HG02840 (cell line): ENCODE measurements around the gene AOPEP.

ENCODE experiments used
- ATAC-seq: cut with Tn5 transposase; IDR thresholded peaks from one replicate; pipeline ENCODE4 v1.9.1; 2021; ENCODE audit warnings: mild to moderate bottlenecking, moderate library complexity, moderate number of reproducible peaks; ENCODE audit not compliant: unreplicated experiment, low FRiP score

AOPEP gene

DNA sequence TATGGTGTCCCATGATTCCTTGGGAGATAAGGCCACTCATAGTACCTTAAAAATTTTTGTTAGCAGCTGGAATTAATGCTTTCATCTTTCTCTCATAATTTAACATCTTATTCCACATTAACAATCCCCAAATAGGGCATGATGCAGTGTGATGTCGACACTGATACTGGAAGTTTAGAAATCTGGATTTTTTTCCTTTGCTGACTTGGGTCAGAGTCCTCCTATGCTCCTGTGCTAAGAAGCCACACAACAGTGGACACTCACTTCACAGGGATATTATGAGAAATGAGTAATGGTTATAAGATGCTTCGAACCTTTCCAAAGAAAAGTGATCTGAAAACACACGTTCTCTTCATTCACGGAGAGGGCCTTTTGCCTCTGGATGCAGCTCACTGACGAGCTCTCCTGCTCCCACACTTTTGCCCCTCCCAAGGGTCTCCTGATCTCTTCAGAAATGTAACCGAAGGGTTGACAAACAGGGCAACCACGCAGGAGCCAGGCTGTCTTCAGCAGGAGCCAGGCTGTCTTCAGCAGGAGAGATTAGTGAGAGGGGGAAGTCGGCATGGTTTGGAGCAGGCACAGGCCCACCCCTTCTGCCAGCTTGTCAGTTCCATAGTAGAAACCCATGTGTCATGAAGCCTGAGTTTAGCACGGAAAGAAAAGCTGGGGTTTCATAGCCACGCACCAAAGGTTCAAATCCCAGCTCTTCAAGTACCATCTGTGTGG is 247.8 kb downstream of the AOPEP start:
- no peak for ATAC-seq

DNA sequence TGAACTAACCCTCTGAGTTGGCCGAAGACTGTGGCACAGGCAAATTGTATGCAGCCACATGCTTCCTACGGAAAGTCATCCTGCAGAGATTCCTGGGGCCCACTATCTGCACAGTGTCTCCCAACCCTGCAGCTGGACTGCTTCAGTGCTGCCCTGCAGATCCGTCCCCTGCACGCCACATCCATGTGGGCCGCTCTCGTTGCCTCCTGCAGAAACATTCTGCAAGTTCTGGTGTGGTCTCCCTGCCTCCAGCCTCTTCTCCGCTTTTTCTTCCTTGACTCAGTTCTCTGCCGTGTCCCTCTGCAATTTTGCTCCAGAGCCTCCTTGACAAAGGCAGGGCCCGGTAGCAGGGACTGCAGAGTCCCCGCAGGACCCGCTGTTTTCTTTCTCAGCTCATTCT is 249.0 kb downstream of the AOPEP start:
- ATAC-seq, result no peak

DNA sequence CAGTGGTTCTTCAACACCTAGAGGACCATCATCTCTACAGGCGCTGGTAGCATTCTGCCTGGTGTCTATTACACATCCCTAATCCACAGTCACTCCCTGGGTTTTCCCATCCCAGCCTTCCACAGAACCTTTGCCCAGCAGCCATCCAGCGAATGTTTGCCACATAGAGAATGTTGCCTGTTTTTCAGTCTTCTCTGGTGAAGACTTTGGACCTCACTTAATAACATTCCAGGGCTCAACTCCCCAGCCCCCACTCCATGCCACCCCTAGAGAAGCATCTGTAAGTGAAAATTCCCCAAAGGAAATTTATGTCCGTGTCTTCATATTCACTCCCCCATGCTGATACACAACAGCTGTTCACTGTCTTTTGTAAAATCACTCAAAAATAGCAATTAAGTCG is 249.6 kb downstream of the AOPEP start:
- ATAC-seq, result no peak

DNA sequence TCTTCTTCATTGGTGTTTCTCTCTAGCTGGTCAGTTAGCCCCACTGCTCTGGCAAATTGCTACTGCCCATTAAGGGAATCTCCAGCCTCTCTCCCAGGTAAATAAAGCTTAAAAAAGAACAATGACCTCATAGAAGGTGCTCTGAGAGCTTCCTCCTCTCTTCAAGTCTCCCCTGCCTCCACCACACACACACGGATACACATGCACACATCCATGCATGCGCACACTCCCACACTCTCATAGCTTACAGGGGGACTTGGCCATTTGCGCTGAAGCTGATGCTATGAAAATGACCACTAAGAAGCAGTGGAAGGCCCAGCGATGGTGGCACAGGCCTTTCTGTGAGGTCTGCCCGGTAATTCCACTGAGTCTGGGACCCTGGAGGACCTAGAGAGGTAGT is 250.9 kb downstream of the AOPEP start:
- ATAC-seq, result no peak

DNA sequence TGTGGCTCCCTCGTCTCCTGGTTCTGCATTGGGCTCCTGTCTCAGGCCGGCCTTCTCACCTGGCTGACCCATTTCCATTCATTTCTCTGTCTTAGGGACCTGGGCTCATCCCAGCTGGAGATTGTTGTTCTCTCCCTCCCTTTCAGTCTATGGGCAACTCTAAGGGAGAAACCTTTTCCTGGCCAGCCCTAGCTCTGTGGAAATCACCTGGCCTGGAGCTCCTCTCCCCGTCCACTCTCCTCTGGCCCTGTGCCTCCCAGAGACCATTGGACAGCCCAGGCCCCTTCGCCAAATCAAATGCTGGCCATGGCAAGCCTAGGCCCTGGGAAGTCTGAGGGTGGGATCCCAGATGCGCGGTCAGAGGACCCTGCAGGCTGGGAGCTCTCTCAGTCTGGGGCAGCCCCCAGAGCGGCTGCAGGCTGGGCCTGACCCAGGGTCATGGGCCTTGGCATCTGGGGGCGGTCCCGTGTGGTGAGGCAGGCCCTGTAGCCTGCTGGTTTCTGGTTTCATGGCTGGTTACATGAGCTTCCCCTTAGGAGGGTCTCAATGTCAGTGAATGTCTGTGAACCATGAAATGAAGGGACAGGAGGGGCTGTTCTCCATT is 253.5 kb downstream of the AOPEP start:
- no peak for ATAC-seq

DNA sequence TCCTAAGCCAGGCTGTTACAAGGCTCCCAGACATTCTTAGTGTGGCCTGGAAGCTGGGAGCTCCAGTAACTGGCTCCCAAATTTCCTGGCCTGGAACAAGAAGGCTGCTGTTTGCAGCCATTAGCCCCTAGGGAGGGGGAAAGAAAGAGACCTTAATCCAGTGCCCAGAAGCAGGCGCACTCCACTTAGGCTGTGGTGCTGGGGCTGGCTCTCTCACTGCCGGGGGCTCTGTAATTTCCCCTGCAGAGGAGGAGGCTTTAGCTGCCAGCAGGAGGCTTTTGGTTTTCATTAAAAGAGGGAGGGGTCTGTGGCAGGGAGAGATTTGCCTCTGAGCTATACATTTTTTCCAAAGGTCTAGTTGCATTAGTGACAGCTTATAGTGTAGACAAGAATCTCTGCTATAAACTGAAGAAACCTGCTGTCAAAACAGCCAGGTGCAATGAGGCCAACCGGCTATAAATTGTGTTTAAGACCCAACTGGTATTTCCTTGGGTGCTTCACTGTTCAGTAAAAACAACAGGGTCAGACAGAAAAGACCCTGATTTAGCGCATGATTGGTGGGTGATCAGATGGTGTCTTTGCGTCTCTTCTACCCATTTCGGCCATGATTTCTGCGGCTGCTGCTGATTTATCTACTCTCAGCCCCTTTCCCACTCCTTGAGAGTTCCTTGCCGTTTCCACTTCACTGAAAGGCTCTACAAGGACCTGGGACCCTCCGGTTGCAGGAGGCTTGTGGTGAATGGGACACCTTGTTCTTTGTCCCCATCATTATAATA is 254.6 kb downstream of the AOPEP start:
- ATAC-seq, result no peak

DNA sequence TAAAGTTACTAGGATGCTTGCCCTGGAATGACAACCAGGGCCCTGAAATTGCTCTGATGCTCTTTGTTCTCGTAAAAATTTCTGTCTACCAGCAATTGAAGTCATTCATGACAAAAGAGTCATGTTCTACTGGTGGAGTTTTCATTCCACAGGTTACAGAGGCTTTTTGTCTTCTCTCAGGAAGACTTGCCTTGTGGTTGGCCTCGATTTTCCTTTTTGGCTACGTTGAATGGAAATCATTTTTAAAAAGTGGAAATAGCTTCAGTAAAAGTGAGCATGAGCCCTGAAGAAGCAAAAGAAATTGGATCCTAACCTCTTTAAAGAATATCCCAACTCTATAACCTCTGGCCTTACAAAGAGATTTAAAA is 255.2 kb downstream of the AOPEP start:
- no peak for ATAC-seq

DNA sequence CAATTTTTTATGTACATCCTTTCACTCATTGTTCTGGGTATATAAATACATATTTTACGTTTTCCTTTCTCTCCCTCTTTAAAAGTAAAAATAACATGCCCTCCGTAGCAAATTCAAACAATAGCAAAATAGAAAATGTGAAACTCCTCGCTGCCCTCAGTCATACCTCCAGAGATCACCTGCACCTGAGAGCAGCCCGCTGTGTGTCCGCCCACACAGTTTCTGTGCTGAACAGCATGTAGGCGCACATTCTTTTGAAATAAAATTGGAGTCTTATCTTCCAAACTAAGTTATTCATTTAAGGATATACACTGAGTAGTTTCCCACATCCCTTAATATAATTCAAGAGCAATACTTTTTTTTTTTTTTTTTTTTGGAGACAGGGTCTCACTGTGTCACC is 255.7 kb downstream of the AOPEP start:
- ATAC-seq, result no peak

DNA sequence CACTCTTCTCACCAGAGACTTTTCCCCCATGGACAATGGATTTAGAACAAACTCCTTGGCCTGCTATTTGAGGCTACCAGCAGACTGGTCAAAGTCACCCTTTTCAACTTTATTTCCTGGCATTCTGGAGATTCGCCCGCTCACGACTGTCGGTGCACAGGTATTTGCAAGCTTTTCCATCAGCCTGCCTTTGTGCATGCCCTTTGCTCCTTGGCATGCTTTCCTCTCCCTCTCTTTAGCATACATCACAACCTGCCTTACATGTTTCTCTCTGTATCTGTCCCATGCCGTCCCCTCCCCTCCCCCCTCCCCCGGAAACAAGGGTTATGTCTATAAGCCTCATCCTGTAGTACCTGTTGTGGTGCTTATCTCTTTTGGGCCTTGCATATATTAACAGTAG is 257.1 kb downstream of the AOPEP start:
- ATAC-seq, result no peak

DNA sequence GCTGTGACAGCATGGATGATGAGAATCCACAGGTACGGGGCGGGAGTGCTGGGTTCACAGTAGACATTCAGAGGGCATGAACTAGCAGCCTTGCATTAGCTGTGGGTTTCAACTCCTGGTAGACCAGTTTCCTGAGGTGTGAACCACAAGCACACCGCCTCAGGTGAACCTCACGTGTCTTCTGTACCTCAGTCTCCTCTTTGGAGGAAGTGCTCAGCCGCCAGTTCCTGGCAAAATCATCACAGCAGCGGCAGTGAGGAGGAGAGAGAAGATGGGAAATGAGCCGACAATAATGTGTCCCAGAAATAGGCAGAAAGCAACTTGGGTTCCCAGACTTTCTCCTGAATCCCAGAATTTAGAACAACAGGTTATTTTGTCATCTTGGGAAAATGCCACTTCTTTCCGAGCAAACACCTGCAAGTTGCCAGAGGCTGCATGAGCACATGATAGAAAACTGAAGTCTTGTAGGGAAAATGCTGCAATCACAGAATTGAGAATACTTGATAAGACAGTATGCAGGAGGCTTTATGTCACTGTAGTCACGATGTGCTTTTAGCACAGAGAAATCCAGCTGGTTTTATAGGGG is 258.5 kb downstream of the AOPEP start:
- ATAC-seq, result no peak

DNA sequence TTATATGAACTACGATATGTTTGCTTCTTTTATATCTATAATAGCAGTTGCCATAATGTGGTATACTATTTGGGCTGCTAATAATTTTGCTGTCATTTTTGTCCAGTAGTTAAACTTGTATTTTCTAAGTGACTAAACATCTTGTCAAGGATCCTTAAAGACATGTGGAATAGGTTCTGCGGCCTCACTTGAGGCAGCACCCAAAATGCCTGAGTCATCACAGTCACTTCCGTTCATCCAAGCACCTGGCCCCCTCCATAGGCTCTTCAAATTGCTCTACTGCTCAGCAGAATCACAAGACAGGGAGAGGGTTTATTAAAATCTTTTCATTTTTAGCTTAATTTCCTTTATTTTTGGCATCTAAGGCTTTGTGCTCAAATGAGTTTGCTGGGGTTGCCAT is 259.1 kb downstream of the AOPEP start:
- ATAC-seq, result no peak

DNA sequence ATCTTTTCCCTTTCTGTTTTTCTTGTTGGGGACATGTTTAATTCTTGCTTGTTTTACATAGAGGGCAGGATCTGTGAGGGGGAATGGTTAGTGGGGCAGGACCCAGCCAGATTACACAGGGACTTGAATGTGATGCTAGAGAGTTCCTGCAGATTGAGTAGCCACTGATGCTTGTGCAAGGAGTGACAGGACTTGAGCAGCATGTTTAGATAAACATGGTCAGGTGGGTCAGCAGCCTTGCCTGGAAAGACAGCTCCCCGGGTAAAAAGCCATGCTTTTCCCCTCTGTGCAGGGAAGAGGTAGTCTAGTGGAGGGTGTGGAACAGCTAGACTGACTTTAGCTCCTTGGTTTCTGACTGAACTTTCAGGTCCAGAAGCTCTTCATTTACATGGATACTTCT is 261.2 kb downstream of the AOPEP start:
- no peak for ATAC-seq

DNA sequence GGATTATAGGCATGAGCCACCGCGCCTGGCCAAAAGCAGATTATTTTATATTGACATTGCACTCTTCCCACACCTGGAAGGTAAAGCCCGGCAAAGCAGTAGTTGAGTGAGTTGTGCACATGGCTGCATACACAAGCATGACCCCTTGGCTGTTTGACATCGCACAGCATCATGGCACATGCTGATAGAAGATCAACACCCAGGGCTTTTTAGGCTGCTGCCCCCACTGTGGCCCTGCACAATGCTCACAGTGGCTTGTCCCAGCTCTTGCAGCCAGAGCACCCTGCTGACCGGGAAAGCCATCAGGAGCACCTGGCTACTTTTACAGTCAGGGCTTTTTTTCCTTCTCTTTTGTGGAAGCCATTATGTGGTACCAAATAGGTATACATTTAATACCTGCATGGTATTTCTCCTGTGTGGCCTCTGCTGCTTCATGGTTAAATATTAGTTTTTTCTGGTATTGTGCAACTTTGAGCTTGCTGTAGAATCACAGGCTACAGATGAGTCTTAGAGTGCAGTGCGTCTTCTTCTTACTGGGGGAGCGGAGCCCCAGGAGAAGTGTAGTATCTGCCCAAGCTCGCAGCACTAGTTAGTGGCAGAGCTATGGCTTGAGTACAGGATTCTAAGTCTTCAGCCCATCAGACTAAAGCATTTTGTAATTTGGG is 264.5 kb downstream of the AOPEP start:
- ATAC-seq, result no peak

DNA sequence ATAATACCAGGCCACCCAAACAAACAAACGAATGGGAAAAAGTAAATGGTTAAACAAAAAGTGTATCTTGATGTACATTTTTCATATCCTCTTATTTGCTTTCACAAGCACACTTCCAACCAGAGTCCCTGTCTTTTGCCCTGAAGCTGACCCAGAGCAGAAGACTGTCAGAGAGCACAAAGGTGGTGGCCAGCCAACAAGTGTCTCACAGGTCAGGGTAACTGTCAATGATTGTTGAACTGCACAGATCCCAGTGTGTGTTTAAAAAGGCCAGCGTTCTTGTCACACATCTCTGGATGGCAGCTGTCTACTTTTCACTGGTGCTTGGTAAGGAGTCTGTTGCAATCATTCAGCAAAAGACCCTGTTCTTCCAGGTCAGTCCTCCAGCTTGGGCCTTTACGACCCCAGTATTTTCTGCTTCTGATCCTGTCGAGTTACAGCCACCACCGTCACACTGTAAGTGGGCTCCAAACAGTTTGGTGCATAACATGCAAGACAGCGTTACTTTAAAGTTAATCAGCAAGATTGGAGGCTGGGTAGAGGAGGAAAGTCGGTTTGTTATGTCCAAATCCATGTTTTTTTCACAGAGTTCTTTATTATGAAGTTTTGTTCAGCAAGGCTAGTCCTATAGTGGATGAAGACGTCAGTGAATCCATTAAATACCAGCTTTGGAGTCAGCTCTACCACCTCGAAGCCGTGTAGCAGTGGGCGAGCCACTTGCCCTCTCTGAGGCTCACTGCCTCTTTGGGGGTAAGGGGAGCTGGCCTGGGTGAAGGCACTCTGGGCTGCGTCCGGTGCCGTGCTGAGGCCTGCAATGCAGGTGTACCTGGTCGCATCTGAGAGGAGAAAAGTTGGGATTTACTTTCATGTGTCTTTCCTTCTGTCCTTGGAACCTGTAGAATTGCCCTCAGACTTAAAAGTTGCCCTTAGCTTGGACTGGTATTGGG is 265.7 kb downstream of the AOPEP start:
- no peak for ATAC-seq

DNA sequence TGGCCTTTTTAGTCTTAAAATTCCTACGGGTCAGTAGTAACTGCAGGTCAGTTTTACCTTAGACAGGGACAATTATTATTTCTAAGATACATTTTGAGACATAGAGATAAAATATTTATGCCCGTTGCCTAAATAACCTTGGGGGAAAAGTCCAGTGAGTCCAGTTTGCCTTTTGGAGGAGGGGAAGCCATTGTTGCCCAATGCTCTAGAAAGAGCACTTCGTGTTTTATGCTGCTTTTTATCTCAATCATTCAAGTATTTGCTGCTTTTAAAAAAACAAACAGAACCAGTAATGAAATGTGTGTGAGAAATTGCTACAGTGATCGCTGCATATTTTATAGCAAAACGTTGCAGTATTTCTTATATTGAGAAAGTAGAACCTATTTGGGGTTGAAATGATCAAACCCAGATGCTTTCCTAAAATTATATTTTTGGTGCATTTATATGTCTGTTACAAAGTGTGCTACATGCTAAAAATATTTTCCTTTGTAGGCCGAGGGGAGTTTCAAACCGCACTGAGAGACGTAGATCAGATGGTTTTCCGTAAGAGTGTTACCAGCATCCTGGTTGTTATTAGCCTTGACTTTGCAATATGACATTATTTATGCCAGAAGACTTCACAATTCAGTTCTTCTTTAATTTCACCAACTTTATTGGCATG is 266.8 kb downstream of the AOPEP start:
- ATAC-seq, result no peak

DNA sequence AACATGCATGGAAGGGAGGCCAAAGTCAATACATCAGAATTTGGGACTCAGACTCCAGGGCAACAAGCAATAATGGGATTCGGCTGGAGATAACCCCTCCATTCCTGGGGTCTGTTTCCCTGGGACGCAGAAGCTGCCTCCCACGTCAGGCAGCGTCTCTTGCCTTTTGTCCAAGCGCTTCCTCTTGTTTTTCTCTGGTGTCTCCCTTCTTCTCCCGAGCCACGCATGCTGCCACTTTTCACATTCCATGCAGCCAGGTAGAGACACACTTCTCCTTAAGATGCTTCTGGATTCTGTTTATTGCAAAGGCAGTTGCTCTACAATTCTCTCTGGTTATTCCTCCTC is 267.3 kb downstream of the AOPEP start:
- no peak for ATAC-seq

DNA sequence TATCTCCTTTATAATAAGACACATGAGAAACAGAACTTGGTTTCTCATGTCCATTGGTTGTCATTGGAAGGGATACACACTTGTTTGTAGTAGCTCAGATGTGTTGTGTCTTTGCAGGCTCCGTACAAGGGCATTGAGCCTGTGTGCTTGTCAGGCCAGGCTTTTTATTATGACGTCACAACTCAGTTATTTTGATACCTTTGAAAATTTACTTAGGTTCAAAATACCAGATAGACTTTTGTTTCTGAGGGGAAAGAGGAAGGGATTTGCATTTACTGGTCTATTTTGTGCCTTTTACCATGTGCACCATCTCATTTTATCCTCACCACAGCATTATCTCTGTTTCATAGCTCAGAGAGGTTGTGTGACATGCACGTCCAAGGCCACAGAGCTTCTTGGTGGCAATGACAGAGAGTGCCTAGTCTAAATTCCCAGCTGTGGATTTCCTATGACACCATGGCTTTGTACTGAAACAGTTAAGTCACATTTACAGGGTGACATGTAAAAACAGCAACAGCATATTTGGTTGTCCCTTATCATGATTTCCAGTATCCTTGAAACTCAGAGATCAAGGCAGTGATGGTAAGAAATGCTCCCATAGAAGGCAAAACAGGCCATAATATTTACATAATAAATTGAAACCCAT is 268.7 kb downstream of the AOPEP start:
- no peak for ATAC-seq

DNA sequence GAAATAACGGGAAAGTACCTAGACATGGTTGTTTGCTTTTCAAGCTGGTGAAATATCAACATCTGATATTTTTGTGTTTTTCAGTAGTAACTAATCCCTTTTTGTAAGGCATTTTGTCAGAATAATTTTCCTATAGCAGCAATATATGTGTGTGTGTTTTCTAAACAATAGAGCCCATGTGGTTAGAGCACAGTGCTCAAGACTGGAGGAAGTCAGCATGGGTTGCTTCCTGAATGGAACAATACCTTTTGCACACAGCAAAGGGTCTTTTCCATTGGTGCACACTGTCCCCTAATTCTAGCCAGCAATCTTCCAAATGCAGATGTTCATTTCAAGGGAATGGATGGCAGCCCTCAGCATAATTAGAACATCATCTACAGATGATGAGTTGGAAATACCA is 270.1 kb downstream of the AOPEP start:
- no peak for ATAC-seq

DNA sequence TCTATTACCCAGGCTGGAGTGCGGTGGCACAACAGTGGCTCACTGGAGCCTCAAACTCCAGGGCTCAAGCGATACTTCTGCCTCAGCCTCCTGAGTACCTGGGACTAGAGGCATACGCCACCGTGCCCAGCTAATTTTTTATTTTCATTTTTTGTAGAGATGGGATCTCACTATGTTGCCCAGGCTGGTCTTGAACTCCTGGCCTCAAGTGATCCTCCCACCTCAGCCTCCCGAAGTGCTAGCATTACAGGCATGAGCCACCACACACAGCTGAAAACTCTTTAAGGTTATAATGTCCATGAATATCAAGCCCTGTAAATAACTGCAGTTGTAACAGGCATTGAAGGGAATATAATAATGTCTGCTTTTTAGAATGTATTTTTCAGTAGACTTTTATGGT is 271.2 kb downstream of the AOPEP start:
- ATAC-seq, result no peak
